ENCODE results near the gene GRID2IP. TPM values are rescaled to one million over a fixed set of nuclear protein-coding genes. Genes with fewer than 3 reads are reported as not detected.
A peak's percentile ranks its signal among the peaks of the same experiment; 100 is the strongest.

The GRID2IP gene
- total and polyA plus RNA-seq, 2 of the 13 experiments (the other 11 are each of a cell fraction or from before 2014, with no cell fraction given) = 0.03 TPM; not detected in 1

DNA sequence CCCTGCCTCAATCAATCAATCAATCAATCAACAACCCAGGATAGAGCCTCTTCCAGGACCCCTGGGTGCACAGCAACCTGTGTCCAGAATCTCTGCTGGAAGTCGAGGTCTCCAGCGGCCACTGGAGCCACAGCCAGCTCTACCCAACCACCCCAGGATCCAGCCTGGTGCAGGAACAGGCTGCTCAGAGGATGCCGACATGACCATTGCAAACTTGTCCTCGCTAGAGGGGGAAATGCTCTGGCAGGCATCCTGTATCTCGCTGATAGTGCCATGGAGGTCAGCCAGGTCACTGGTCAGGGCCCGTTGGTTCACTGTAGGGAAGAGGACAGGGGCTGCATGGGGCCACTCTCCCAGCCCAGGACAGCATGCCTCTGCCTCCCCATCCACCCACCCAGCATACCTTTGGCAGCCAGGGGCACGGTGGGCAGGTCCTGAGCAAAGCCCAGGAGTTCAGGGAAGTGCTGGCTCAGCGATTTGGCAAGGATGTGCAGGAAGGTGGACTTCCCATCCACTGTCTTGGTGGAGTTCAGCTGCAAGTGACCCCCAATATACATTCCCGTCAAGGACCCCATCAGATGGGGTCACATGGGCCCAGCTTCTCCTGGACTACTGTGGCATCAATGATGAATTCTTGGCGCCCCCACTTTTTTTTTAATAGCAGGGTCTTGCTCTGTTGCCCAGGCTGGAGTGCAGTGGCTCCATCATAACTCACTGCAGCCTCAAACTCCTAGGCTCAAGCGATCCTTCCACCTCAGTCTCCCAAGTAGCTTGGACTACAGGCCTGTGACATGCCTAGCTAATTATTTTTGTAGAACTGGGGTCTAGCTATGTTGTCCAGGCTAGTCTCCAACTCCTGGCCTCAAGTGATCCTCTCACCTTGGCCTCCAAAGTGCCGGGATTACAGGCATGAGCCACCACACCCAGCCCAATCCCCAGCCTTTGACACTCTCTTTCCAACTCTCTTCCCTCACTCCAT lies 49.4 kb downstream of the GRID2IP start:
- Histone ChIP-seq H3K9me3 (ENCODE audit: low read length) (no peaks in the 10 kb centered on the region), H4K20me1 (ENCODE audit: insufficient read depth, low read length) (no peaks in the 10 kb centered on the region), H3K4me2 (ENCODE audit: low read depth, low read length) (no peak overlapping the region), H2AFZ (ENCODE audit: low read length) (no peak overlapping the region), H3K9ac (ENCODE audit: insufficient read depth, low read depth, low read length) (no peak overlapping the region), H3K4me1 (ENCODE audit: insufficient read depth, low read length) (peaks cover 18% of the 10 kb centered on the region; the same call in 1 of the 2 replicates), H3K79me2 (ENCODE audit: insufficient read depth, low read length) (no peaks in the 10 kb centered on the region), H3K36me3 (replicated peaks in 1 of 2; ENCODE audit: control insufficient read depth in 1 of 2, insufficient read depth in 2 of 2, low read length in 2 of 2) (no peaks in the 10 kb centered on the region), H3K4me3 (replicated peaks in 1 of 3; ENCODE audit: insufficient read depth in 1 of 3, low read depth in 2 of 3, low read length in 3 of 3) (no peak overlapping the region), H3K27me3 (ENCODE audit: control insufficient read depth in 1 of 2, insufficient read depth in 2 of 2, low read length in 2 of 2) (peaks cover 17 to 77% of the 10 kb centered on the region in 2 experiments; a peak in 4 of 5 replicates), H3K27ac (ENCODE audit: extremely low read length, insufficient read depth, low read length) (no peak overlapping the region)
- ATAC-seq = no peak
- BruUV-seq (replicated peaks) = no TSS peak
- DNase-seq (ENCODE audit: low spot score) = no peak
- ChIA-PET CTCF (ENCODE audit: low intra/inter-chr PET ratio, low total read pairs) (no interaction called here), POLR2A (no interaction called here)
- TF ChIP-seq, protein P1, sequence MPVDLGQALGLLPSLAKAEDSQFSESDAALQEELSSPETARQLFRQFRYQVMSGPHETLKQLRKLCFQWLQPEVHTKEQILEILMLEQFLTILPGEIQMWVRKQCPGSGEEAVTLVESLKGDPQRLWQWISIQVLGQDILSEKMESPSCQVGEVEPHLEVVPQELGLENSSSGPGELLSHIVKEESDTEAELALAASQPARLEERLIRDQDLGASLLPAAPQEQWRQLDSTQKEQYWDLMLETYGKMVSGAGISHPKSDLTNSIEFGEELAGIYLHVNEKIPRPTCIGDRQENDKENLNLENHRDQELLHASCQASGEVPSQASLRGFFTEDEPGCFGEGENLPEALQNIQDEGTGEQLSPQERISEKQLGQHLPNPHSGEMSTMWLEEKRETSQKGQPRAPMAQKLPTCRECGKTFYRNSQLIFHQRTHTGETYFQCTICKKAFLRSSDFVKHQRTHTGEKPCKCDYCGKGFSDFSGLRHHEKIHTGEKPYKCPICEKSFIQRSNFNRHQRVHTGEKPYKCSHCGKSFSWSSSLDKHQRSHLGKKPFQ (CRISPR knock-in tag; IDR thresholded peaks at IDR 0.05; ENCODE audit: insufficient replicate concordance) = no peak
- TF ChIP-seq ZNF121 (CRISPR knock-in tag; IDR thresholded peaks at IDR 0.05) (peak; percentile 70), ZNF33A (CRISPR knock-in tag; IDR thresholded peaks at IDR 0.05; ENCODE audit: borderline replicate concordance) (no peak), MAFG (CRISPR knock-in tag; IDR thresholded peaks at IDR 0.05) (0 out of 2 replicates have a peak, but pooled peaks have one; percentile 38), MAFK (conservative IDR thresholded peaks at IDR 0.05 in 1 of 2, IDR thresholded peaks at IDR 0.05 in 1 of 2; ENCODE audit: low read length in 2 of 2) (peak; percentile 87 to 91), ZNF747 (CRISPR knock-in tag; IDR thresholded peaks at IDR 0.05; ENCODE audit: borderline replicate concordance) (no peak), MAFF (IDR thresholded peaks at IDR 0.05; ENCODE audit: low read depth, low read length) (peak; percentile 84), HDAC2 (CRISPR knock-in tag; IDR thresholded peaks at IDR 0.05) (no peak)
- TF ChIP-seq, protein P2, sequence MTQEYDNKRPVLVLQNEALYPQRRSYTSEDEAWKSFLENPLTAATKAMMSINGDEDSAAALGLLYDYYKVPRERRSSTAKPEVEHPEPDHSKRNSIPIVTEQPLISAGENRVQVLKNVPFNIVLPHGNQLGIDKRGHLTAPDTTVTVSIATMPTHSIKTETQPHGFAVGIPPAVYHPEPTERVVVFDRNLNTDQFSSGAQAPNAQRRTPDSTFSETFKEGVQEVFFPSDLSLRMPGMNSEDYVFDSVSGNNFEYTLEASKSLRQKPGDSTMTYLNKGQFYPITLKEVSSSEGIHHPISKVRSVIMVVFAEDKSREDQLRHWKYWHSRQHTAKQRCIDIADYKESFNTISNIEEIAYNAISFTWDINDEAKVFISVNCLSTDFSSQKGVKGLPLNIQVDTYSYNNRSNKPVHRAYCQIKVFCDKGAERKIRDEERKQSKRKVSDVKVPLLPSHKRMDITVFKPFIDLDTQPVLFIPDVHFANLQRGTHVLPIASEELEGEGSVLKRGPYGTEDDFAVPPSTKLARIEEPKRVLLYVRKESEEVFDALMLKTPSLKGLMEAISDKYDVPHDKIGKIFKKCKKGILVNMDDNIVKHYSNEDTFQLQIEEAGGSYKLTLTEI (CRISPR knock-in tag; conservative IDR thresholded peaks at IDR 0.05) = no peak
- intact Hi-C loops (cut with micrococcal nuclease; ENCODE audit: unreplicated experiment) (no loop called here), in situ Hi-C loops (cut with HindIII; ENCODE audit: extremely low pct_ligation_motif_present, low pct_unique_long_range_greater_than_20kb) (no loop called here)
- no peak for FAIRE-seq
- WGBS (ENCODE audit: low lambda C conversion rate) = 51% methylated on average over 4 of the region's 12 CpGs
